HG02610 (cell line): Measurements from ENCODE around the gene CTU2.

Source experiments
- ATAC-seq: cut with Tn5 transposase; IDR thresholded peaks from one replicate; pipeline ENCODE4 v1.9.1; 2021; ENCODE audit warnings: mild to moderate bottlenecking, moderate library complexity; ENCODE audit not compliant: unreplicated experiment

Gene CTU2

DNA sequence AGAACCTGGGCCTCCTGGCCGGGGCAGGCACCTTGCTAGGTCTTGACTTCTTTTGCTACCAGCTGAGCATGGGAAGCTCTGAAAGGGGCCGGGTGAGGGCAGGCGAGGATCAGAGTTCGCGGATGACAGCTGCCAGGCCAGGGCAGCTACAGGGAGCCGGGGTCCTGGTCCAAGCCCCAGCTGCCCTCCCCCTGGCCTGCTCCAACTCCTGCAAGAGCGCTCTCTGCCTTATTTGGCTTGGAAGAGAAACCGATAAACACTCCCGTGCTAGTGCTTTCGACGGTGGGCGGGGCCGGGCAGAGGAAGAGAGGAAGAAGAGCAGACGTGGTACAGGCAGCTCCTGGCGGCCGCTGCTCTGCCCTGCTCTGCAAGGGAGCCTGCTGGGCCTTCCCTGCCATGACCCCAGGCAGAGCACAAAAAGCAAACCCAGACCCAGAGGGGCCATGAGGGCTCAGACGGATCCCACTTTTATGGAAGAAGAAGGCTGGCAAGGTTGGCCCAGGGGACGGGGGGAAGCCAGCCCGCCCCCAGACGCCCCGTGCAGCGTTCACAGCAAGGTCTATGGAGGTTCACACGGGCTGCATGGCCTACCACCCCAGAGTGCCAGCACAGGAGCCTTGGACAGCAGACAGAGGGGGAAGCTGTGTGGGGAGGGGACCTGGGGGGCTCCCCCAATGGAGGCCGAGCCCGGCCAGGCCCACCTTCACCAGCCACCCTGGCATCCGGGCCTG, 53.1 kb downstream of the CTU2 start:
- no peak for ATAC-seq

- no peak for ATAC-seq
Observed at GRCh38 chr16:88759976-88760350, 53.7 kb downstream of the CTU2 start.

DNA sequence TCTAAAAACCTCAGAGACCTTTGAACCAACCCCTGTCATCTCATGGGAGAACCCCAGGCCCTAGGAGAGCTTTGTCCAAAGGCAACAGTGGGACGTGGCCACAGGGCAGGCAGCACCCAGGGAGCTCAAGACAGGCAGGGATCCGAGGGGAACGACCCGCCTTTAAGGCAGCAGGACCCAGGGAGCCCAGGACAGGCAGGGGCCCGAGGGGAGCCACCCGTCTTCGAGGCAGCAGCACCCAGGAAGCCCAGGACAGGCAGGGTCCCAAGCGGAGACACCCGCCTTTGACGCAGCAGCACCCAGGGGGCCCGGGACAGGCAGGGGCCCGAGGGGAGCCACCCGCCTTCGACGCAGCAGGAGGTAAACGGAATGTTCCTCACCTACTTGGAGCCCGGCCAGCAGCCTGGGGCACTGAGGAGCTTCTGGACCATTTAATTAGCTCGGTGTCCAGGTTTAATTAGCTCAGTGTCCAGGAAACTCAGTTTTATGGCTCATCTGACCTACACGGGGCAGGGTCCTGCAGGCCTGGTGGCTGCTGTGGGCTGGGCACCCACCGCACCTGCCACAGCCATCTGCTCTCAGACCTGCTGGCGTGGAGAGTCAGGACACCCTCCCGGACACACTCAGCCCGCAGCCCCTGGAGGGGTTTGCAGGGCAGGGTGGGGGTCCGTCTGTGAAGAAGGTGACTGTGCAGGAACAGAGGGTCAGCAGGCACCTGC, 54.3 kb downstream of the CTU2 start:
- ATAC-seq: no peak

DNA sequence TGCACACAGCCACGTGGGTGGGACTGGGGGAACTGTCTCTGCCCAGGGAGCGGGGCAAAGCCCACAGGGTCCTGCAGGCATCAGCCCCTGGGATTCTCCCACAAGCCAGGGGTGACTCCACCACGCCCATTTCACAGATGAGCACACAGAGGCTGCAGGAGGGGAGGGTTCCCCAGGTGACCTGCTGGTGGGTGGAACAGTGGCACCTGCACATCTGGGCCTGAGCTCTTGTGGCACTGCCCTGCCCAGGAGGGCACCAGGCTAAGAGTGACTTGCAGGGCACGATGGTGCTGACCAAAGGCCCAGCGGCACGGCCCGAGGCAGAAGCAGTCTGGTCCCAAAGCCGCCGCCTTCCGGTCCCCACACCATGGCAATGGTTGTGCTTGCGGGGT, 54.8 kb downstream of the CTU2 start:
- ATAC-seq: no peak

- no peak for ATAC-seq
Observed at GRCh38 chr16:88761830-88762229, 55.5 kb downstream of the CTU2 start.

- ATAC-seq: no peak
Observed at GRCh38 chr16:88762258-88762870, 56.1 kb downstream of the CTU2 start.

- no peak for ATAC-seq
Observed at GRCh38 chr16:88762941-88763340, 56.6 kb downstream of the CTU2 start.

DNA sequence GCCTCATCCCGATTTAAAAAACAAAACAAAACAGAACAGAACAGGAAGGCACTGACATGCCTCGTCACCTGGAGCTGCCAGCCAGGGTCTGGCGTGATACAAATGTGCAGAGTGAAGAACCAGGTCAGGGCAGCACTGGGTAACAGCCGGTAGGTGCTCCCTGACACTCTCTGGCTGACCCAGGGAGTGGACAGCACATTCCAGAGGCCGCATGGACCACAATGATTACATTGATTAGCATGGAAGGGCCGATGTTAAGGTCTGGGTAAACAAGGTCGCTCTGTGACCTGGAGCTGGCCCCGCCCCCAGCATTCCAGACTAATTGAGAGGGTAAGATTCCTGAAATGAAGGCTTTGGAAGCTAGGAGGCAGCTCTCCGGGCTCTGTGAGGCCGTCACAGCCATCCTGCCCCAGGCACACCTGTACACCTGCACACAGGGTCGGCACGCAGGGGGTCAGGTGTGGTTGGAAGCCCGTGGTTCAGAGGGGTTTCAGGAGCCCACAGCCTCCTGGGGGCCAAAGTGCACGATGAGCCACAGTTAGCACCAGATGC, 57.3 kb downstream of the CTU2 start:
- no peak for ATAC-seq

DNA sequence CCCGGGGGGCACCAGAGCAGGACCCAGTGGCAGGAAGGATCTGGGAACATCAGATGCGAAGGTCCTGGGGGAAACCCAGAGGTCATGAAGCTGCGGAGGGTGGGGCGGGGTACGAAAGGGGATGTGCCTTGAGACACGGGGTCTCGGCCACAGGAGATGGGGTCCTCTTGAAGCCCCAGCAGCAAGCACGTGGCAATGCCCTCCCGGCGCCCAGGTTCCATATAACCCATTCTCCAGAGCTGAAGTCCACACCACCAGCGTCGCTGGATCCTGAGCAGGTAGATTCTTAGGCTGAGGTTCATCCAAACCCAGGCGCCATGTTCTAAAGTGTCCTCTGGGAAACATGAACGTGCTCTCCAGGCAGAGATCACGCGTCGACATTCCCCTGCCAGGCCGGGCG, 57.8 kb downstream of the CTU2 start:
- ATAC-seq: no peak

DNA sequence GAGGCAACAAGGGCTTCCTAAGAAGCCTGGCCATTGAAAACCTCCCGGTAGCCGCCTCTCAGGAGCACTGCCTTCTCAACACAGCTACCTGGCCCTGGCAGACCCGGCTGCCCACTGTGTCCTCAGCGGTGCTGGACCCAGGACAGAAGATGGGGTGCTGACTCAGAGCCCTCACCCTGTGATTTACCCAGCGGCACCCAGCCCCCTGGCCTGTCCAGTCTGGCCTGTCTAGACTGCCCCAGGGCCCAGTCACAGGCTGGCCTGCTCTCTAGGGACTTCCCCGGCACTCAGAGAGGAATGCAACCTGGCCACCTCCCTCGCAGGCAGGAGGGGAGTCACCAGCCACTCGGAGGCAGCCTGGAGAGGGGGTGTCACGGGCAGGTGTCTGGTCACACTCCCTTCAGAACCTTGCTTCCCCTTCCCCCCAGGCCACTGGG, 58.6 kb downstream of the CTU2 start:
- ATAC-seq: no peak
